HepG2 (cell line): ENCODE results near the gene ZNF526. TPM values are rescaled to one million over a fixed set of nuclear protein-coding genes. Genes with fewer than 3 reads are reported as not detected.

ENCODE experiments used
- AHR ChIP-seq: IDR thresholded peaks from 2 replicates; pipeline ENCODE4 v1.6.1; 2018; ENCODE audit warnings: missing genetic modification reagents, missing compliant biosample characterization
- ARNT ChIP-seq: fragments of 450-650 bp; IDR thresholded peaks from 2 replicates; pipeline ENCODE4 v1.6.1; 2017
- ESRRA ChIP-seq: sonication (generic); formaldehyde crosslinking; IDR thresholded peaks from 2 replicates; pipeline ENCODE4 v1.5.1; 2020; ENCODE audit warnings: mild to moderate bottlenecking, low read depth, missing genetic modification reagents
- GTF2F1 ChIP-seq: fragments of 150-350 bp; IDR thresholded peaks from 2 replicates; pipeline ENCODE4 v1.6.1; 2014; ENCODE audit warnings: low read length
- IRF1 ChIP-seq: sonication (generic); formaldehyde crosslinking; IDR thresholded peaks from 2 replicates; pipeline ENCODE4 v1.4.0; 2020; ENCODE audit warnings: low read depth, mild to moderate bottlenecking, missing genetic modification reagents
- ISL2 ChIP-seq: sonication (generic); formaldehyde crosslinking; IDR thresholded peaks from 2 replicates; pipeline ENCODE4 v1.5.0; 2020; ENCODE audit warnings: missing genetic modification reagents
- MAFG ChIP-seq: sonication (generic); formaldehyde crosslinking; IDR thresholded peaks from 2 replicates; pipeline ENCODE4 v1.5.1; 2020; ENCODE audit warnings: mild to moderate bottlenecking, missing genetic modification reagents
- NAIF1 ChIP-seq: sonication (generic); formaldehyde crosslinking; IDR thresholded peaks from 2 replicates; pipeline ENCODE4 v1.5.0; 2020; ENCODE audit warnings: mild to moderate bottlenecking, missing genetic modification reagents, borderline replicate concordance
- NBN ChIP-seq: fragments of 450-650 bp; conservative IDR thresholded peaks from 2 replicates; pipeline ENCODE4 v1.6.1; 2017
- PHF20 ChIP-seq: sonication (generic); formaldehyde crosslinking; IDR thresholded peaks from 2 replicates; pipeline ENCODE4 v1.5.0; 2020; ENCODE audit warnings: mild to moderate bottlenecking, missing genetic modification reagents
- PHF5A ChIP-seq: IDR thresholded peaks from one replicate; pipeline ENCODE4 v1.6.1; 2018; ENCODE audit warnings: low read depth, missing genetic modification reagents; ENCODE audit not compliant: unreplicated experiment
- RAD51 ChIP-seq: fragments of 450-650 bp; IDR thresholded peaks from 2 replicates; pipeline ENCODE4 v1.6.1; 2016; ENCODE audit warnings: borderline replicate concordance
- RFX3 ChIP-seq: IDR thresholded peaks from 2 replicates; pipeline ENCODE4 v1.6.1; 2016; ENCODE audit warnings: missing biosample characterization, missing genetic modification reagents
- SNAI1 ChIP-seq: sonication (generic); formaldehyde crosslinking; IDR thresholded peaks from 2 replicates; pipeline ENCODE4 v1.5.0; 2020; ENCODE audit warnings: mild to moderate bottlenecking, missing genetic modification reagents, borderline replicate concordance
- SNAPC2 ChIP-seq: sonication (generic); formaldehyde crosslinking; IDR thresholded peaks from 2 replicates; pipeline ENCODE4 v1.8.1; 2022; ENCODE audit warnings: mild to moderate bottlenecking, missing genetic modification reagents
- SNRNP70 ChIP-seq: fragments of 200-400 bp; formaldehyde crosslinking; IDR thresholded peaks from 2 replicates; pipeline ENCODE4 v1.6.1; 2017; ENCODE audit warnings: mild to moderate bottlenecking, low read depth, low read length, moderate library complexity
- SOX5 ChIP-seq: IDR thresholded peaks from 2 replicates; pipeline ENCODE4 v1.6.1; 2016; ENCODE audit warnings: borderline replicate concordance
- SRF ChIP-seq: IDR thresholded peaks from 2 replicates; pipeline ENCODE4 v1.6.1; 2011; ENCODE audit warnings: mild to moderate bottlenecking, low read depth, low read length, moderate library complexity
- TBX2 ChIP-seq: sonication (generic); formaldehyde crosslinking; IDR thresholded peaks from 2 replicates; pipeline ENCODE4 v1.5.0; 2020; ENCODE audit warnings: missing genetic modification reagents, mild to moderate bottlenecking, borderline replicate concordance
- ZNF205 ChIP-seq: IDR thresholded peaks from 2 replicates; pipeline ENCODE4 v1.6.1; 2018; ENCODE audit warnings: missing biosample characterization, missing genetic modification reagents
- ZNF432 ChIP-seq: sonication (generic); formaldehyde crosslinking; IDR thresholded peaks from 2 replicates; pipeline ENCODE4 v1.5.0; 2020; ENCODE audit warnings: missing genetic modification reagents, mild to moderate bottlenecking, borderline replicate concordance
- ZNF614 ChIP-seq: IDR thresholded peaks from 2 replicates; pipeline ENCODE4 v1.6.1; 2018; ENCODE audit warnings: missing biosample characterization, missing genetic modification reagents, inconsistent platforms, borderline replicate concordance
- ZNF619 ChIP-seq: sonication (generic); formaldehyde crosslinking; IDR thresholded peaks from 2 replicates; pipeline ENCODE4 v1.4.0; 2020; ENCODE audit warnings: mild to moderate bottlenecking, missing genetic modification reagents
- polyA plus RNA-seq, 8 experiments: library from polyadenylated mRNA; depleted of rRNA in 3 of 8; stranded (reverse) in 7 of 8; unstranded in 1 of 8; fragments of >200 nt; fragmentation: Illumina TruSeq in 4 of 8; extraction: Trizol in 4 of 8; gene quantifications; 2 replicates each; pipeline versions ENCODE4 v1.2.1 to v1.2.3, GENCODE V29; 2011 to 2016; ENCODE audit warnings: low read depth in 4 of 8, missing spikeins in 1 of 8, mixed read lengths in 1 of 8; ENCODE audit not compliant: insufficient read depth in 1 of 8
- total RNA-seq, 5 experiments: library from RNA; depleted of rRNA; stranded (reverse); fragments of >200 nt; fragmentation: Illumina TruSeq; extraction: Trizol; gene quantifications; 2 replicates each; pipeline ENCODE4 v1.2.3, GENCODE V29; 2016; ENCODE audit warnings: low read depth in 1 of 5
- TF ChIP-seq, protein P1 (sequence below): sonication (generic); formaldehyde crosslinking; IDR thresholded peaks from 2 replicates; pipeline ENCODE4 v1.5.0; 2020; ENCODE audit warnings: mild to moderate bottlenecking, missing genetic modification reagents
- TF ChIP-seq, protein P2 (sequence below): sonication (generic); formaldehyde crosslinking; IDR thresholded peaks from 2 replicates; pipeline ENCODE4 v1.4.0; 2020; ENCODE audit warnings: missing genetic modification reagents, borderline replicate concordance

Gene ZNF526
- total and polyA plus RNA-seq, 2 of the 13 experiments (the other 11 are each of a cell fraction or from before 2014, with no cell fraction given) = 3.3 to 8.4 TPM

DNA sequence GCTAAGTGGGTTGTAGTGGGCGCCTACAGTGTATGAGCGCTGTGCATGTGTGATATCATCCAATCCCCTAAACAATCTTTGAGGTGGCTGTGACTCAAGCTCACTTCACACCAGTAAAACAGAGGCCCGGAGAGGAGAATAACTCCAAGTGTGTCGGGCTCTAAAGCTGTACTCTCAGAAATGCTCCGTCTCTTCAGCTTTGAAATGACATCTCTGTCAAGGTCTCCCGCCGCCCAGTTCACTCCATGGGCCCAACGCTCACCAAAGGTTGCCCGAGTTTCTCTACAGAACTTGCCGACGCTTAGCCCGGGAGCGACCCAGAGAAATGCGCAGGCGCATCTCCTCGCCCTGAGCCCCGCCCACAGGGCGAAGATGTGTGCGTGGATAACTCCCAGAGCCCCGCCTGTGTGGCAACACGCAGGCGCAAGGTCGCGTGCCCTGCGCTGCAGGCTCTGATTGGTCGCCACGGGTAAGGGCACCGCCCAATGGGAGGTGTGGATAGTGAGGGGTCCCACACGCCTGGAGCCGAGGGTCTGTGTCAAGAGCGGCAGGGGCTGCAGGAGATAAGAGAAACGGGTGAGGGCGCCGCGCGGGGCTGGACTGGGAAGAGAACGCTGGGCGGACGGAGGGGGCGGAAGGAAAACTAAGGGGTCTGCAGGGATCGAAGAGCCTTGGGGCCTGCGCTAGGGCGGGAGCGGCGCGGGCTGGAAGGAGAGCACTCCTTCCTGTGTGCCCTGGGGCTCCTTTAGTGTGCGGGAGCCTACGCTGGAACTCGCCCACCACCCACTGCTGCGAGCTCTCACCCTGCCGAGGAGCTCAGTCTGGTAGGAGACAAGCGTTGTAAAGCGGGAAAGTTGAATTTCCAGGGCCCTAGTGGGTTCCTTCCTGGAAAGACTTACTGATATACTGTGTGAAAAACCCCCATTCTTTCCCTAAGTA, at the start of gene ZNF526 (continued):
- TF ChIP-seq, protein P1, sequence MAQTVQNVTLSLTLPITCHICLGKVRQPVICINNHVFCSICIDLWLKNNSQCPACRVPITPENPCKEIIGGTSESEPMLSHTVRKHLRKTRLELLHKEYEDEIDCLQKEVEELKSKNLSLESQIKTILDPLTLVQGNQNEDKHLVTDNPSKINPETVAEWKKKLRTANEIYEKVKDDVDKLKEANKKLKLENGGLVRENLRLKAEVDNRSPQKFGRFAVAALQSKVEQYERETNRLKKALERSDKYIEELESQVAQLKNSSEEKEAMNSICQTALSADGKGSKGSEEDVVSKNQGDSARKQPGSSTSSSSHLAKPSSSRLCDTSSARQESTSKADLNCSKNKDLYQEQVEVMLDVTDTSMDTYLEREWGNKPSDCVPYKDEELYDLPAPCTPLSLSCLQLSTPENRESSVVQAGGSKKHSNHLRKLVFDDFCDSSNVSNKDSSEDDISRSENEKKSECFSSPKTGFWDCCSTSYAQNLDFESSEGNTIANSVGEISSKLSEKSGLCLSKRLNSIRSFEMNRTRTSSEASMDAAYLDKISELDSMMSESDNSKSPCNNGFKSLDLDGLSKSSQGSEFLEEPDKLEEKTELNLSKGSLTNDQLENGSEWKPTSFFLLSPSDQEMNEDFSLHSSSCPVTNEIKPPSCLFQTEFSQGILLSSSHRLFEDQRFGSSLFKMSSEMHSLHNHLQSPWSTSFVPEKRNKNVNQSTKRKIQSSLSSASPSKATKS (CRISPR knock-in tag) = no peak
- TF ChIP-seq, protein P2, sequence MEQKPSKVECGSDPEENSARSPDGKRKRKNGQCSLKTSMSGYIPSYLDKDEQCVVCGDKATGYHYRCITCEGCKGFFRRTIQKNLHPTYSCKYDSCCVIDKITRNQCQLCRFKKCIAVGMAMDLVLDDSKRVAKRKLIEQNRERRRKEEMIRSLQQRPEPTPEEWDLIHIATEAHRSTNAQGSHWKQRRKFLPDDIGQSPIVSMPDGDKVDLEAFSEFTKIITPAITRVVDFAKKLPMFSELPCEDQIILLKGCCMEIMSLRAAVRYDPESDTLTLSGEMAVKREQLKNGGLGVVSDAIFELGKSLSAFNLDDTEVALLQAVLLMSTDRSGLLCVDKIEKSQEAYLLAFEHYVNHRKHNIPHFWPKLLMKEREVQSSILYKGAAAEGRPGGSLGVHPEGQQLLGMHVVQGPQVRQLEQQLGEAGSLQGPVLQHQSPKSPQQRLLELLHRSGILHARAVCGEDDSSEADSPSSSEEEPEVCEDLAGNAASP (CRISPR knock-in tag) = peak; percentile 26; the same call in 1 of the 2 replicates
- TF ChIP-seq PHF20 (CRISPR knock-in tag) (peak; percentile 75), GTF2F1 (no peak), ZNF205 (no peak), ISL2 (CRISPR knock-in tag) (no peak; the same call in 1 of the 2 replicates), NAIF1 (CRISPR knock-in tag) (no peak), IRF1 (CRISPR knock-in tag) (no peak), ZNF432 (CRISPR knock-in tag) (no peak), SNRNP70 (no peak), RFX3 (CRISPR knock-in tag) (0 out of 2 replicates have a peak, but pooled peaks have one; percentile 14), TBX2 (CRISPR knock-in tag) (peak; percentile 88), RAD51 (peak; percentile 26; the same call in 1 of the 2 replicates), ARNT (no peak), ESRRA (CRISPR knock-in tag) (no peak), MAFG (CRISPR knock-in tag) (no peak), SNAPC2 (no peak; the same call in 1 of the 2 replicates), NBN (no peak), ZNF614 (peak; percentile 38; the same call in 1 of the 2 replicates), AHR (CRISPR knock-in tag) (no peak), ZNF619 (CRISPR knock-in tag) (no peak), PHF5A (CRISPR knock-in tag) (peak; percentile 82), SOX5 (peak; percentile 35; the same call in 1 of the 2 replicates), SRF (no peak), SNAI1 (CRISPR knock-in tag) (no peak)
